Measurements from ENCODE around the gene ST6GALNAC5.
"Not testable (repeated sequence)": the region's sequence is repeated elsewhere in the genome, so short reads cannot be mapped to it uniquely, and the experiment has no call there.

Gene ST6GALNAC5

DNA sequence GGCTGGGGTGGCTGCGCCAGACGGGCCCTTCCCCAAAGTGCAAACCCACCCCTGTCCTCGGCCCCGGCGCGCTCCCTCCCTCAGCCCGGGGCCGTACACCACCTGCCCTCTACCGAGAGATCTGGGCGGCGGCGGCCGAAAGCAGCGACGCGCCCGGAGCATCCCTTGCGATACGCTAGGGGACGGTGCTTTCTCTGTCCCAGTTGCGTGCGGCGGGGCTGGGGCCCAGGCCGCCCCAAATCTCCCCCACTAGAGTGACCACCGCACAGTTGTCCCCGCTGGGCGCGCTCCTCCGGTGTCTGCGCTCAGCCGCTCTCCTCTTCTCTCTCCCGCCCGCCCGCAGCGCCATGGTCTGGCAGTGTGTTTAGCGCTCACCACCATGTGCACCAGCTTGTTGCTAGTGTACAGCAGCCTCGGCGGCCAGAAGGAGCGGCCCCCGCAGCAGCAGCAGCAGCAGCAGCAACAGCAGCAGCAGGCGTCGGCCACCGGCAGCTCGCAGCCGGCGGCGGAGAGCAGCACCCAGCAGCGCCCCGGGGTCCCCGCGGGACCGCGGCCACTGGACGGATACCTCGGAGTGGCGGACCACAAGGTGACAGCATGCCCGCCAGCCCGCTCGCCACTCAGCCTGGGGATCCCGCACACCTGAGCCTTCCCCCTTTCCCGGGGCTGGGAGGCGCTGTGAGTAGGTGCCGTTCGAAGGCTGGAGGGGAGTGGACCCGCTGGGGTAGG, 1.0 kb downstream of the ST6GALNAC5 start:
- peak; percentile 70 for DNase-seq (ENCODE audit: low spot score)

- no peak for DNase-seq (ENCODE audit: low spot score)
Measured at GRCh38 chr1:76868916-76869315, 1.6 kb downstream of the ST6GALNAC5 start.

- DNase-seq (ENCODE audit: low spot score) = no peak
Measured at GRCh38 chr1:76870037-76870436, 2.8 kb downstream of the ST6GALNAC5 start.

- DNase-seq (ENCODE audit: low spot score) = no peak
Measured at GRCh38 chr1:76871355-76871974, 4.2 kb downstream of the ST6GALNAC5 start.

DNA sequence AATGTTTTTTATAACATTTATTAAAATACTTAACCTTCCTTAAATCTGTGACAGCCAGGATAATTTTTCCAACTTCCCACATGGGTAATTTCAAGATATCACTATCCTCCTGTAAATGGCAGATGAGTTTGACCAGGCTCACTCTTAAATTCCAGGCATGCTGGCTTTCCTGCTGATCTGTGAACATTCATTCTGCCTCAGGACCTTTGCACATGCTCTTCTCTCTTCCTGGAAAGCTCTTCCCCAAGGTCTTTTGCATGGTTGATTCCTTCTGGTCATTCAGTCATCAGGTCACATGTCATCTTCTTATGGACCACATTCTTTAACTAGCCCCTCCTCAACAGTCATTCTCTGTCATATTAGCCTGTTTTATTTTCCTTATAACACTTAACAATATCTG, 5.7 kb downstream of the ST6GALNAC5 start:
- DNase-seq (ENCODE audit: low spot score) = no peak

GRCh38 chr1:76876655-76877395, 9.5 kb downstream of the ST6GALNAC5 start:
- DNase-seq (ENCODE audit: low spot score) = peak; percentile 59

GRCh38 chr1:76879014-76879413, 11.7 kb downstream of the ST6GALNAC5 start:
- not testable (repeated sequence) for DNase-seq (ENCODE audit: low spot score)

- no peak for DNase-seq (ENCODE audit: low spot score)
Measured at GRCh38 chr1:76881762-76882161, 14.5 kb downstream of the ST6GALNAC5 start.

- DNase-seq (ENCODE audit: low spot score) = peak; percentile 47
Measured at GRCh38 chr1:76891931-76892622, 24.8 kb downstream of the ST6GALNAC5 start.

GRCh38 chr1:76892675-76893074, 25.4 kb downstream of the ST6GALNAC5 start:
- DNase-seq (ENCODE audit: low spot score) = no peak

DNA sequence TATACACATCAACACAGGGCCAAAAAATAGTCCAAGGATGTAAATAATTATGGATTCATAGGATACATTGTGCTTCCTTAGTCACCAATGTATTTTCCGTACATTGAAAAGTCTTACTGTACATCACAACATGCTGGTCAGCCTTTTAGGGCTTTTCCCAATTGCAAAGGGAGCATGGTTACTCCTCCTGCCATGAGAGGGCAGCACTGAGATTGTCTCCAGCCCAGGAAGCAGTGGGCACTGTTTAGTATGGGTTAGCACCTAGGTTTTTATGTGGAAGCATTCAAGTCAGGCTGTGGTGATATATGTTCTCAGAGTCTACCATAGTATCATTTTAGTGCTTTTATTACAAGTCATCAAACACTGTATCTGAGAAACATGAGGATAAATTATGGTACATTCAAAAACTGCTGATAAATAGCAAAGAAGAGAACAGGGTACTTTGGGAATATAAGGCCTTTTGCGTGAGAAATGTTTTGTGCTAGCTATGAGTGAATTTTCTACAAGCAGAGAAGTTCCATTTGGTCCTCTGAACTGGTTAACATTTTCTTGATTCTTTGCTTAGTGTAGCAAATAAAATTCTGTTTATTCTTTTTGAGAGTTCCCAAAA, 34.0 kb downstream of the ST6GALNAC5 start:
- peak; percentile 50 for DNase-seq (ENCODE audit: low spot score)

- no peak for DNase-seq (ENCODE audit: low spot score)
Measured at GRCh38 chr1:76905876-76906595, 38.8 kb downstream of the ST6GALNAC5 start.

- DNase-seq (ENCODE audit: low spot score) = no peak
Measured at GRCh38 chr1:76909311-76909710, 42.0 kb downstream of the ST6GALNAC5 start.

DNA sequence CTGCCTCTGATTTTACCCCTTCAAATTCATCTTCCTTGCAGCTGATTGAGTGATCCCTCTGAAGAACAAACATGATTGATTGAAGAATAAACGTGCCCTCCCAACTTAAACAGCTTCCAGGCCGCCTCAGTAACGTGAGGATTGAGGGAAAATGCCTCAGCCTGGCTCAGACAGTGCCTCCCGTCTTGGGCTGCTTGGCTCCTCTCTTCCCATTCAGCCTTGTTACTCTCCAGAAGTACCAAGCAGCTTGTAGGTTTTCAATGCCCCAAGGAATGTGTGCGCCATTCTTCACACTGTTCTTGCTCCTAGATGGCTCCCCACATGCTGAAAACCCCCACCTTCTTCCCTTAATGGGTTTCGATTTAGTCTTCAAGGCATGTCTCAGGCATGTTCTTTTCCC, 51.8 kb downstream of the ST6GALNAC5 start:
- DNase-seq (ENCODE audit: low spot score) = no peak

- DNase-seq (ENCODE audit: low spot score) = no peak
Measured at GRCh38 chr1:76921590-76921989, 54.3 kb downstream of the ST6GALNAC5 start.

GRCh38 chr1:76925825-76926224, 58.5 kb downstream of the ST6GALNAC5 start:
- no peak for DNase-seq (ENCODE audit: low spot score)

- DNase-seq (ENCODE audit: low spot score) = no peak
Measured at GRCh38 chr1:76928522-76928921, 61.2 kb downstream of the ST6GALNAC5 start.

- DNase-seq (ENCODE audit: low spot score) = no peak
Measured at GRCh38 chr1:76929136-76929535, 61.9 kb downstream of the ST6GALNAC5 start.

DNA sequence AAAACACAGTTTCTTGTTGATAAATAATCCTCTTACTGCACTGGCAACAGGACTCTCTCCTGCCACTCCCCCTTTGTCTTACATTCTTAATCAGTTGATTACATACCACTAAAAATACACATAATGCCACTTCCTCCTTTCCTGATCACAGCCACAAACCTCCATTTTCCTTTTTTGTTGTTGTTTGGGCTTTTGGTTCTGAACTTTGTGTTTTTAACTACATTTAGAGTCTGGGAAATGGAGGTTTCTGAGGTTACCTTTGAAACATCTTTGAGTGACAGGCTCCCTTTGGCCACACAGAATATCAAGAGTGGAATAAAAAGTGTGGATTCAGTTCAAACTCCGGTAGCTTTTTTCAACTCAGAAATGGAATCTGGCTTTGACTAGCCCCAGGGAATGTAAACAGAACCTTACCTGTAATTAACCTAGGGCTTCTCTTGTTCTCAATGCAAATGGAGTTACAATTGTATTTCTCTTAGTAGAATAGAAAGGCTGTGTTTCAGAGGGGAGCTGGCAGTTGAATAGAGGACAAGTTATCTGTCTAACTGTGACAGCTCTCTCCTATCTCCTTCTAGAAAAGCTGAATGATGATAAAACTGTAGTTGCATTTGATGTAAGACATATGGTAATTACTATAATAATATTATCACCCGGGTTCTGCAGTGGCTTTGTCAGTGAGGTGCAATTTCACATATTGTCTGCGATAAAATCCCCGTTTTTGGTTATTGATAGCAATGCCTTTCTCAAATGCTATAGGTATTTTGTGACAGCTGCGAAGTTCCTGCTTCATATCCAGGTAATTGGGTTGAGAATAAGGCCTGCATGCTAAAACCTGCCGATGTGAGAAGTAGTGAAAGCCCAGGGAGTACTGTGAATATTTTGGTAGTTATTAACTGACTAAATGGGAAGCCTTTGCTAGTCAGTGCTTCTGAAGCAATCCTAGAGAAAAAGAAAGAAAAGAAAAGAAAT, 66.9 kb downstream of the ST6GALNAC5 start:
- no peak for DNase-seq (ENCODE audit: low spot score)

- DNase-seq (ENCODE audit: low spot score) = no peak
Measured at GRCh38 chr1:76938304-76938703, 71.0 kb downstream of the ST6GALNAC5 start.
